Thoracic aorta (tissue), 2 donors: ENCODE measurements around the gene BCKDHA. TPM values are rescaled to one million over a fixed set of nuclear protein-coding genes. Genes with fewer than 3 reads are reported as not detected.
"Not testable (repeated sequence)": the region's sequence is repeated elsewhere in the genome, so short reads cannot be mapped to it uniquely, and the experiment has no call there.

Experiments used
- ATAC-seq: fragments of 150-250 bp; one replicate; pipeline ENCODE4 v1.8.0; 2017; ENCODE audit warnings: low read depth; ENCODE audit not compliant: insufficient number of reproducible peaks, low FRiP score
- DNase-seq: peaks from one replicate; pipeline ENCODE4 v3.0.0-alpha.2; 2020; ENCODE audit warnings: low spot score
- H3K27ac ChIP-seq, 2 donors: fragments of 200-600 bp; sonication (generic); 1 replicate in 1 of 2; 2 replicates in 1 of 2; pipeline ENCODE4 v1.5.1; 2016; ENCODE audit warnings: mild to moderate bottlenecking in 2 of 2, moderate library complexity in 2 of 2
- H3K27me3 ChIP-seq: fragments of 200-600 bp; sonication (generic); replicated peaks from 2 replicates; pipeline ENCODE4 v1.6.0; 2016; ENCODE audit warnings: mild to moderate bottlenecking; ENCODE audit not compliant: insufficient read depth
- H3K36me3 ChIP-seq: fragments of 200-600 bp; sonication (generic); one replicate; pipeline ENCODE4 v1.5.1; 2016
- H3K4me1 ChIP-seq, 2 donors: fragments of 200-600 bp; sonication (generic); 1 replicate in 1 of 2; 2 replicates in 1 of 2; pipeline versions ENCODE4 v1.5.1 to v1.6.0; 2016; ENCODE audit warnings: low read depth in 2 of 2, mild to moderate bottlenecking in 1 of 2; ENCODE audit not compliant: control insufficient read depth in 1 of 2
- H3K4me3 ChIP-seq: fragments of 200-600 bp; sonication (generic); 2 replicates; pipeline ENCODE4 v1.5.1; 2016; ENCODE audit warnings: mild to moderate bottlenecking
- H3K9me3 ChIP-seq: fragments of 200-600 bp; sonication (generic); 2 replicates; pipeline ENCODE4 v1.5.1; 2016
- total RNA-seq, 2 donors: library from RNA; depleted of rRNA; stranded (reverse); fragments of >200 nt; gene quantifications; one replicate each; pipeline versions ENCODE4 v1.1.0 to v1.2.3, GENCODE V29; 2016
- TF ChIP-seq, protein P1 (sequence below): fragments of 200-600 bp; sonication (generic); IDR thresholded peaks from one replicate; pipeline ENCODE4 v1.5.1; 2019; ENCODE audit warnings: antibody characterized with exemption

BCKDHA gene
- total RNA-seq, 2 donors from 2014 or later, result 18.5 to 35.9 TPM

DNA sequence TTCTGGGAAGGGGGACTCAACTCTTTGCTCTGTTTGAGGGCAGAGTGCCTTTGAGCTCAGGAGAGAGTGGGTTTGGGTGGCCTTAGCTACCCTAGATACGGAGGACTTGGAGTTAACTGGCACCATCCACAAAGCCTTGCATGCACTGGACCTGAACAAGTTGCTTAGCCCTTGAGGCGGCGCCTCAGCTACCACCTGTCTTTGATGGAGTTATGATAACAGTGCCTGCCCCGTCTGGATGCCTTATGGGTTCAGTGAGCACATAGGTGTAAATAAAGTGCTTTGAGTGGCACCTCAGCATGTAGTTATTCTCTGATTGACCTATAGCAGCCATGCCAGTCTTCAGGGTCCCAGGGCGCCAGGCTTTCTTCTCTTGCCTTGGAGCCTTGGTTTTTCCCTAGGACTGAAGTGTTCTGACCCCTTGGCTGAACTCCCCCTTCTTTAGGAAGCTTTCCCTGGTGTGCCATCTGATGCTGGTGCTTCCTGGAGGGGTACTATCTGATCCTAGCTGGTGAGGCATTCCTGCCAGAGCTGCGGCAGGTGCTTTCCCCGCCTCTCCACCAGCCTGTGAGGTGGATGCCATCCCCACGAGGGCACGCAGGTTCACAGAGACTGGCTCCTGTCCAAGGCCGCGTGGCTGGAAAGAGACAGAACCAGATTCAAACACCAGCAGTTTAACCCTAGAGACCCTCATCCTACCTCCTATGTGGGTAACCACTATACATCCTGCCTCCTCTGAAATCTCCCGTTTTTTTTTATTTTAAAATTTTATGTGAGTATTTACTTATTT lies 5.8 kb downstream of the BCKDHA start:
- Histone ChIP-seq H3K9me3 (no peaks in the 10 kb centered on the region), H3K4me1 (peaks cover 8 to 14% of the 10 kb centered on the region in 2 donors), H3K27ac (no peak overlapping the region), H3K36me3 (no peaks in the 10 kb centered on the region), H3K4me3 (no peak overlapping the region), H3K27me3 (no peaks in the 10 kb centered on the region)
- no peak for DNase-seq
- ATAC-seq, result no peak
- TF ChIP-seq, protein P1, sequence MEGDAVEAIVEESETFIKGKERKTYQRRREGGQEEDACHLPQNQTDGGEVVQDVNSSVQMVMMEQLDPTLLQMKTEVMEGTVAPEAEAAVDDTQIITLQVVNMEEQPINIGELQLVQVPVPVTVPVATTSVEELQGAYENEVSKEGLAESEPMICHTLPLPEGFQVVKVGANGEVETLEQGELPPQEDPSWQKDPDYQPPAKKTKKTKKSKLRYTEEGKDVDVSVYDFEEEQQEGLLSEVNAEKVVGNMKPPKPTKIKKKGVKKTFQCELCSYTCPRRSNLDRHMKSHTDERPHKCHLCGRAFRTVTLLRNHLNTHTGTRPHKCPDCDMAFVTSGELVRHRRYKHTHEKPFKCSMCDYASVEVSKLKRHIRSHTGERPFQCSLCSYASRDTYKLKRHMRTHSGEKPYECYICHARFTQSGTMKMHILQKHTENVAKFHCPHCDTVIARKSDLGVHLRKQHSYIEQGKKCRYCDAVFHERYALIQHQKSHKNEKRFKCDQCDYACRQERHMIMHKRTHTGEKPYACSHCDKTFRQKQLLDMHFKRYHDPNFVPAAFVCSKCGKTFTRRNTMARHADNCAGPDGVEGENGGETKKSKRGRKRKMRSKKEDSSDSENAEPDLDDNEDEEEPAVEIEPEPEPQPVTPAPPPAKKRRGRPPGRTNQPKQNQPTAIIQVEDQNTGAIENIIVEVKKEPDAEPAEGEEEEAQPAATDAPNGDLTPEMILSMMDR, result no peak

DNA sequence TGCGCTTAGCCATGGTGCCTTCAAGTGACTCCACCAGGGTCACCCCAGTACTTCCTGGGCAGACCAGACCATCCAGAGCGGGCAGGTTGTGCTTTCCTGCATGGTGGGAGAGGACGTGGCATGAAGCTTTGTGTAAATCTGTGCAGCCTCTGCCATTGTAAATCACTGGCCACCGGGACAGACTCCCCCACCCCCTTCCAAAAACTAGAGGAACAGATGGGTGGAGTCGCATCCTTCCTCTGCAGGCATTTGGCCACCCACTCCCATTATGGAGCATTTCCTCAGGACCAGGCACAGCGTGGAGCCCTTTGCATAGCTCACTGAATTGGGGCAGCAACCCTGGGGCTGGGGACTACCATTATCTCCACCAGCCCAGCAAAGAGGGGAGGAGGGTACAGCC lies 8.2 kb downstream of the BCKDHA start:
- TF ChIP-seq, protein P1, result no peak
- Histone ChIP-seq H3K9me3 (no peaks in the 10 kb centered on the region), H3K27ac (no peak overlapping the region), H3K27me3 (no peaks in the 10 kb centered on the region), H3K4me3 (no peak overlapping the region), H3K4me1 (peaks cover 7 to 24% of the 10 kb centered on the region in 2 donors), H3K36me3 (peaks cover 4% of the 10 kb centered on the region)
- ATAC-seq (no peak), DNase-seq (no peak)

- peaks cover 7 to 24% of the 10 kb centered on the region in 2 donors for H3K4me1 ChIP-seq
- H3K9me3 ChIP-seq, result no peaks in the 10 kb centered on the region
- H3K27me3 ChIP-seq, result no peaks in the 10 kb centered on the region
- H3K4me3 ChIP-seq, result no peak overlapping the region
- DNase-seq, result no peak
- ATAC-seq, result no peak
- peaks cover 10% of the 10 kb centered on the region for H3K36me3 ChIP-seq
- no peak overlapping the region for H3K27ac ChIP-seq
- TF ChIP-seq, protein P1, result no peak
Measured at GRCh38 chr19:41407271-41407670, 9.7 kb downstream of the BCKDHA start.

DNA sequence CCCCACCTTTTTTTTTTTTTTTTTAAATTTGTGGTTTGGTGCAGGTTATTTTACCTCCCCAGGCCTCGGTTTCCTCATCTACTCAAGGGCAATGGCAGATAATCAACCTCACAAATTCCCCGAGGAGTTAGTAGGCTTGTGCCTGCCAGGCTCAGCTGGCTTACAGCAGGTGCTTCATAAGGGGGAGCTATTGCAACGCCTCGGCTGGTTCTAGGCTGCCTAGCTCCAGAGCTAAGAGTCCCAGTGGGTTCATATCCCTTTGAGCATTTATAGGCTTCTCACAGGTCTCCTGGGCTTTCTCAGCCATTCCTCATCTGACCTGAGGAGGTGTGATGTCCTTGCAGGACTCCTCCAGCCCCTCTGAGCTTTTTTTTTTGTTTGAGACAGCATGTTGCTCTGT lies 10.6 kb downstream of the BCKDHA start:
- TF ChIP-seq, protein P1, result no peak
- Histone ChIP-seq H3K27ac (no peak overlapping the region), H3K9me3 (no peaks in the 10 kb centered on the region), H3K36me3 (peaks cover 17% of the 10 kb centered on the region), H3K4me1 (peaks cover 7 to 24% of the 10 kb centered on the region in 2 donors), H3K4me3 (no peak overlapping the region), H3K27me3 (no peaks in the 10 kb centered on the region)
- DNase-seq (no peak), ATAC-seq (no peak)

DNA sequence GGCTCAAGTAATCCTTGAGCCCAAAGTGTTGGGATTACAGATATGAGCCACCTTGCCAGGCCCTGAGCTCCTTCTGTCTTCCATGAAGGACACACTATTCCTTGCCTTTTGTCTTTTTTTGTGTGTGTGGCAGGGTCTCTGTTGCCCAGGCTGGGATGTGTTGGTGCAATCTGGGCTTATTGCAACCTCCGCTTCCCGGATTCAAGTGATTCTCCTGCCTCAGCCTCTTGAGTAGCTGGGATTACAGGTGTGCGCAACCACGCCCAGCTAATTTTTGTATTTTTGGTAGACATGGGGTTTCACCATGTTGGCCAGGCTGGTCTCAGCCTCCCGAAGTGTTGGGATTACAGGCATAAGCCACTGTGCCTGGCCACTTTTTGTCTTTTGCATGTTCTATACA lies 11.2 kb downstream of the BCKDHA start:
- H3K27me3 ChIP-seq, DNase-seq, H3K4me3 ChIP-seq, H3K9me3 ChIP-seq, ATAC-seq: not testable (repeated sequence)
- peaks cover 23% of the 10 kb centered on the region for H3K36me3 ChIP-seq
- H3K4me1 ChIP-seq, result peaks cover 7 to 24% of the 10 kb centered on the region in 2 donors
- peak overlapping the region; percentile 12 to 46 for H3K27ac ChIP-seq

GRCh38 chr19:41409288-41409687 lies 11.7 kb downstream of the BCKDHA start:
- ATAC-seq (peak; percentile 58), DNase-seq (no peak)
- peaks cover 7 to 24% of the 10 kb centered on the region in 2 donors for H3K4me1 ChIP-seq
- no peak overlapping the region for H3K4me3 ChIP-seq
- H3K27ac ChIP-seq, result peak overlapping the region; percentile 12 to 46
- no peaks in the 10 kb centered on the region for H3K9me3 ChIP-seq
- TF ChIP-seq, protein P1, result no peak
- H3K36me3 ChIP-seq, result peaks cover 26% of the 10 kb centered on the region
- H3K27me3 ChIP-seq, result no peaks in the 10 kb centered on the region
